ENCODE results near the gene ENTHD1. TPM values are rescaled to one million over a fixed set of nuclear protein-coding genes. Genes with fewer than 3 reads are reported as not detected.

The ENTHD1 gene
- total and polyA plus RNA-seq, 9 of the 15 experiments (the other 6 are each of a cell fraction or from before 2014, with no cell fraction given) = 0.13 to 0.98 (median 0.35) TPM

DNA sequence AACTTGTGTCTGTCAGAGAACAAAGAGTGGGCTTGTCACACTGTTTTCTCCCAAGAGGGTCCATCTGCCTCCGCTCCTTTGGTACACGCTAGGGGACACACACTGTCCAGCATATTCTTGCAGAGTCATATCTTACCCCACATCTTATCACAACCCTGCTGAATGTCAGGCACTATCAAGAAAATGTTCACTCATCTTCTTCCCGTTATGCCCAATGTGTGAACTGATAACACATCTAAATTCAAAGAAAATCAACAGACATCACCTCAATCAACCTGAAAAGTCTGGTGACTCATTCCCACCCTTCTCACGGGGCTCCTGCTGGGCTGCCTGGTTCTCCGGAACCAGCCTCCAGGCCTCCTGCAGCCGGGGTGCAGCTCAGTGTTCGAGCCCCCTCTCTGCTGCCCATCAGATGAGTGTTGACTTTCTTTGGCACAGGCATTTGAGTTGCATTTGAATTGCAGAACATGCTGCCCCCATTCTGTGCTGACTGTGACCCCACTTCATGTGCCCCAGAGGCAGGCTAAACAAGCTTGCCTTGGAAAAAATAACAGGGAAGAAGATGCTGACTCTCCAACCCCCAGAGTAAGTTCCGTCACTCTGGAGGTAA is 26.7 kb upstream of the ENTHD1 start (continued):
- TF ChIP-seq RERE (CRISPR knock-in tag; IDR thresholded peaks at IDR 0.05; ENCODE audit: borderline replicate concordance) (no peak), KLF16 (IDR thresholded peaks at IDR 0.05) (peak; percentile 75), MYBL2 (IDR thresholded peaks at IDR 0.05; ENCODE audit: low read depth) (no peak), MYBL2 (CRISPR knock-in tag; IDR thresholded peaks at IDR 0.05; ENCODE audit: borderline replicate concordance) (no peak), ARID2 (IDR thresholded peaks at IDR 0.05) (no peak), ZBTB8A (IDR thresholded peaks at IDR 0.05; ENCODE audit: partially characterized antibody) (no peak), CSDE1 (IDR thresholded peaks at IDR 0.05) (no peak), ZNF239 (CRISPR knock-in tag; IDR thresholded peaks at IDR 0.05) (no peak), CUX1 (CRISPR knock-in tag; IDR thresholded peaks at IDR 0.05) (no peak), ZNF263 (CRISPR knock-in tag; IDR thresholded peaks at IDR 0.05; ENCODE audit: borderline replicate concordance) (no peak), EGR1 (conservative IDR thresholded peaks at IDR 0.05) (no peak), SNRNP70 (optimal IDR thresholded peaks at IDR 0.05; ENCODE audit: low read depth, low read length) (no peak), PHF8 (IDR thresholded peaks at IDR 0.05; ENCODE audit: borderline replicate concordance, low read length) (no peak)
- TF ChIP-seq, protein P1, sequence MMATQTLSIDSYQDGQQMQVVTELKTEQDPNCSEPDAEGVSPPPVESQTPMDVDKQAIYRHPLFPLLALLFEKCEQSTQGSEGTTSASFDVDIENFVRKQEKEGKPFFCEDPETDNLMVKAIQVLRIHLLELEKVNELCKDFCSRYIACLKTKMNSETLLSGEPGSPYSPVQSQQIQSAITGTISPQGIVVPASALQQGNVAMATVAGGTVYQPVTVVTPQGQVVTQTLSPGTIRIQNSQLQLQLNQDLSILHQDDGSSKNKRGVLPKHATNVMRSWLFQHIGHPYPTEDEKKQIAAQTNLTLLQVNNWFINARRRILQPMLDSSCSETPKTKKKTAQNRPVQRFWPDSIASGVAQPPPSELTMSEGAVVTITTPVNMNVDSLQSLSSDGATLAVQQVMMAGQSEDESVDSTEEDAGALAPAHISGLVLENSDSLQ (IDR thresholded peaks at IDR 0.05) = peak; percentile 65
- TF ChIP-seq, protein P2, sequence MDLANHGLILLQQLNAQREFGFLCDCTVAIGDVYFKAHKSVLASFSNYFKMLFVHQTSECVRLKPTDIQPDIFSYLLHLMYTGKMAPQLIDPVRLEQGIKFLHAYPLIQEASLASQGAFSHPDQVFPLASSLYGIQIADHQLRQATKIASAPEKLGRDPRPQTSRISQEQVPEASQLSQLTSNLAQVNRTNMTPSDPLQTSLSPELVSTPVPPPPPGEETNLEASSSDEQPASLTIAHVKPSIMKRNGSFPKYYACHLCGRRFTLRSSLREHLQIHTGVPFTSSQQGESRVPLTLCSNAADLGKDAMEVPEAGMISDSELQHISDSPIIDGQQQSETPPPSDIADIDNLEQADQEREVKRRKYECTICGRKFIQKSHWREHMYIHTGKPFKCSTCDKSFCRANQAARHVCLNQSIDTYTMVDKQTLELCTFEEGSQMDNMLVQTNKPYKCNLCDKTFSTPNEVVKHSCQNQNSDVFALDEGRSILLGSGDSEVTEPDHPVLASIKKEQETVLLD (IDR thresholded peaks at IDR 0.05) = peak; percentile 92

Measured in K562 (cell line).